ENCODE data around the gene BLCAP.
"Not testable (repeated sequence)": the region's sequence is repeated elsewhere in the genome, so short reads cannot be mapped to it uniquely, and the experiment has no call there.

BLCAP gene

GRCh38 chr20:37515876-37516275 is 11.8 kb downstream of the BLCAP start:
- no peak for DNase-seq (ENCODE audit: low read depth)

DNA sequence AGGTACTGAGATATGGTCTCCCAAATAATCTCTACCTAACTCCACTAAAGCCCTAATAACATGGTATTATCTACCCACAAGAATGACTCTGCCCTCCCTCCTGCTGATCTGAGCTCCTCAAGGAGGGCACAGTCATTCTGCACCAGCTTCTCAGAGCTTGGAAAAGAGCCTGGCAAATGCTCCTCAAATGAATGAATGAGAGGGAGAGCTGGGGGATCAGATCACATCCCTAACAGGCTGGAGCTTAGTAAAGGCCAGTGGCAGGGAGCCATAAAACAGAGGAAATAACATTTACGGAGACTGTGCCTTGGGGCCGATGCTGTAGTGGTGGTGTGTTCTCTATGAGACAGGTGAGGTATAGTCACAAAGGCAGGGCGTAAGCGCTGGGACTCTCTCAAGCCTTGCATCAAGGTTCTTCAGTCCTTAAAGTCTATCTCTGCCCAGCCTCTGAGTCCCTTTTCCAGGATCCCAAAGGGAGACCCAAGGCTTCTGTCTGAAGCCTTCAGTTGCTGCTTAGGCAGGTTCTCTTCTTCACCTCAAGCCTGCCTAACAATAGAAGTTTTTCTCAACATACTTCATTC is 13.8 kb downstream of the BLCAP start:
- no peak for DNase-seq (ENCODE audit: low read depth)

DNA sequence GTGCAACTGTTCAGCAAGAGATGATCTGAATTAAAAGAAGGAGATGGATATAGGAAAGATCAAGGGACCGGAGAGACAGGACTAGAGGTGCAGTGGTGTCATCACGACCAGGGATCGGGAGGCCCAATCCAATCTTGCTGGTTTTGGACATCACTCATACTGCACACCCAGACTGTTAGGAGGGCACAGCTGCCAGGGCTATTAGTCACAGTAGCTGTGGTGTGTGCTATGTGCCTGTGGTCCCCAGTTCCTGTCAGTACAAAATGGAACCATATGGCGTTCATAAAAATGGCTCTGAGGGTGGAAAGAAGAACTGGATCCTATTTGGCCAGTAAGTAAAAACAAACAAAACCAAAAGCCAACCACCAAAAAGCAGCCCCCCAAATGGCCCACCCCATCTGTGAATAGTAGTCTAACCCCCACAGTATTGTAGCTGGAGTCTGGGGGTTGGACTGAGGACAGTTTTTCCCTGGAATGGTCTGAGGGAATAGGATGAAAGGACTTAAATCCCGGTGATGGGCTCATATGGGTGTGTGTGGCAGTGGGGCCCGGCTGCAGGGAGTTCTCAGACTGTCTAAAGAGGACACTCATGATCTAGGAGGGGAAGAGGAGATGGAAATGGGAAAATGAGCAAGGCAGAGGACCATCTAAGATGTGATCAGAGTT is 15.9 kb downstream of the BLCAP start:
- DNase-seq (ENCODE audit: low read depth) = no peak

- no peak for DNase-seq (ENCODE audit: low read depth)
Measured at GRCh38 chr20:37510226-37510625, 17.4 kb downstream of the BLCAP start.

DNA sequence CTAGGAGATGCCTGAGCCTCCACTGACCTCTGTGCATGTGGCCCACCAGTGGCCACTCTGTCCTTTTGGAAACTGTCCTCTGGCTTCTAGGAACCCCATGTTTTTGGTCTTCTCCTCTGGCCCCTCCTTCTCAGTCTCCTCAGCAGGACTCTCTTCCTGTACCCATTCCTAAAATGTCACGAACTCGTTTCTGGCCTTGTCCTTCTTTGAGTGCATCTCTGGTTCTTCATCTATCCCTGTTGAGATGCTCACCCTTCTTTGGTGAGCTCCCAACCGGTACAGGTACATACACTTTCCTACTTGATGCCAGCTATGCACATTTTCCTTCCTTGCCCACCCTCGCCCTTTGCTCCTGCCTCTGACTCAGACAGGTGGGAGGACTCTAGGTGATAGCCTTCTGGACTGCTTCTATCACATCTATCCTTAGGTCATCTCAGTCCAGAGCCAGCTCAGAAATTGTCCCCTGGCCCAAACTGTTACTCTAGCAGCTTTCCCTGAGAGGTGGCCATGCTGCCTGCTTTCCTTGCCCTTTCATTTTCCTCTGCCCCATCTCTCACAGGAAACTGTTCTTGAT is 21.4 kb downstream of the BLCAP start:
- DNase-seq (ENCODE audit: low read depth) = no peak

- no peak for DNase-seq (ENCODE audit: low read depth)
Measured at GRCh38 chr20:37505263-37506151, 22.2 kb downstream of the BLCAP start.

DNA sequence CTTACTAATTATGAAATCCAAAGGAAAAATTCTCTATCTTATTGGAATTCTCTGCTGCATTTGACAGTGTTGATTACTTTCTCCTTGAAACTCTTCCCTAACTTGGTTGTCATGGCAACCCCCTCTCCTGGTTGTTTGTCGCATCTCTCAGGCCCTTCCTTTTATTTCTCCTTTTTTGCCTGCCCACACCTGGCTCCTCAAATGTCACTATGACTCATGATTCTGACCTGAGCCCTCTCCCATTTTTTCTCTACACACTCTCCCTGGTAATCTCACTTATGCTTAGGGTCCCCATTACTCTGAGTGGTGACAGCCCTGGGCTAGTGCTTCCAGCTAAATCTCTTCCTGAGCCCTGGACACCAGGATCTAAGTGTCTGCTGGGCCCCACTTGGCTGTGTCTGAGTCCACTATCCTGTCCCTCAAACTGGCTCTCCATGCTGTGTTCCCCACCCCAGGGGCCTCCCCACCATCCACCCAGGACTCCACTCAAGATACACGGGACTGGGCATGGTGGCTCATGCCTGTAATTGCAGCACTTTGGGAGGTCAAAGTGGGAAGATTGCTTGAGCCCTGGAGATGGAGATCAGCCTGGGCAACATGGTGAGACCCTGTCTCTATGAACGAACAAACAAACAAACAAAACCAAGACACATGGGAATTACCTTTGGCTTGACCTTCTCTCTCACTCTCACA is 23.1 kb downstream of the BLCAP start:
- no peak for DNase-seq (ENCODE audit: low read depth)

DNA sequence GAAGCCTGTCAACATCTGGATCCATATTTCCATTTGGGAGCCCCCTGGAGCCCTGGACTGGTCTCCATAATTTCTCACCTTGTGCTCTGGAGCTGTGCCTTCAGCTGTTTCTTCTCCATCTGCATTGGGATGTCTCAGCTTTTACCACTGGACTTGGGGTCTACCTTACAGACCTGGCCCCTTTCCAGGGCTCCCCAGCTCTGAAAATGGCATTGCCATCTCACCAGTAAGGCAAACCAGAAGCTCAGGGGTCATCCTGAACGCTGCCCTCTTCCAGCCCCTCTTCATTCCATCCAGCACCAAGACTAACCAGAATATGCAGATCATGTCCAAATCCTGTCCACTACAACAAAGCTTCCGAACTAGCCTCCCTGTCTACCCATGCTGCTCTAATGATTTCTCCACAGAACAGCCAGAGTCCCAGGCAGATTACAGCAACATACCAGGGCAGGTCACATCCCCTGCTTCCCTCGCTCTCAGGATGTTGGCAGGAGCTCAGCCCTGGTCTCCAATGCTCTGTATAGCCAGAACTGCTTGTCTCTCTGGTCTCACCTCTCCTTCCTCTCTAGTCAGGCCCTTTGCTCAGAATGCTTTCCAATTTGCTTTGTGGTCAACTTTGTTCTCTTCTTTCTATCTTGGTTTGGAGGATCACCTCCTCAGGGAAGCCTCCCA is 24.3 kb downstream of the BLCAP start:
- DNase-seq (ENCODE audit: low read depth) = no peak

DNA sequence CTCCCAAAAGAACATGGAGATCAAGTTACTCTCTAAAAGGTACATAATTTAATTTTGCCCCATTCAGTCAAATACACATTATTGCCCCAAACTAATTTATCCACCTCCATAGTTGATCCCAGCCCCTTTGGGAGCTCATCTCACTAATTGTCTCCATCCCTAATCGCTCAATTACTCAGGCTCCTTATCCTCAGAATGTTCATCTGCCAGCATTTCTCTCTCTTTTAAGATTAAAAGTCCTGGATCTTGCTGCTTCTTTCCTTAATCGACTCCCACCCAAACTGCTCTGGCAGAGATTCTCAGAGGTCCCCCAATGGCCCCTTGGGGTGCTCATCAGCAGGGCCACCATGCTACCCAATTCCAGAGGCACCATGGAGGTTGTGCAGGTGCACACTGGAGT is 25.0 kb downstream of the BLCAP start:
- DNase-seq (ENCODE audit: low read depth) = no peak

GRCh38 chr20:37501940-37502339 is 25.7 kb downstream of the BLCAP start:
- no peak for DNase-seq (ENCODE audit: low read depth)

DNA sequence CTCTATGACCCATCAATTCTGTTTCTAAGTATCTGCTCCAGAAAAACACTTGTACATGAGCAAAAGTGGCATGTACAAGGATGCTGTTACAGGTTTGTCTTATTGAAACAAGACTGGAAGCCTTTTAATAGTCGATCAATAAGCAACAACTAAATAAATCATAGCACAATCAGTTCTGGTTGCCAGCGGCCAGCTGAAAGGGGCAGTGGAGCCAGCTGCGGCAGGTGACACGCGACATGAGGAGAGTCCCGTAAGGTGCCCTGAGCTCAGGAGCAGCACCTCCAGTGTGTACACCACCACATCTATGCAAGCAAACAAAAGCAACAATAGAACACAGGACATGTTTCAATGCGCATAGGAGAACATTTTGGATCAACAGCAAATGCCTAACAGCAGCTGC is 27.4 kb downstream of the BLCAP start:
- no peak for DNase-seq (ENCODE audit: low read depth)

DNA sequence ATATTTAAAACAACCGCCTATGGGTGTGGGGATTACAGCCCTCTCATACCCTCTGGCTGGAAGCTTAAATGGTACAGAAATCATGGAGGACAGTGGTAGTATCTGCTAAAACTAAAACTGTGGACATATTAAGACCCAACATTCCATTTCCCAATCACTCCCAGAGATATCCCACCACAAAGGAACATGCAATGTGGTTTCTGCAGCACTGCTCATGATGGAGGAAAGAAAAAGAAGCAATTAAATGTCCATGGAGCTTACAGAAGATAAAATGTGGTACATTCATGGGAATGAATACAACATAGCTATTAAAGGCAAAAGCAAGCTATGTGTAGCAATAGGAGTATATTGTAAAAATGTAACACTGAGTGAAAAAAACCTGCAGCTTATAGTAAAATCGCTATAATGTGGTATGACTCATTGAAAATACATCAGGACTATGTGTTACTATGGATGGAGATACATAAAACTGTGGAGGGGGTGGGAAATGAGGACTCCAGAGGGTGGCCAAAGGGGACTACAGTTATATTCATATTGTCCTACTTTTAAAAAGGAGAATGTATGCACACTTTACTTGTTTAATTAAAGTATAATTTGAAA is 29.5 kb downstream of the BLCAP start:
- DNase-seq (ENCODE audit: low read depth) = no peak

- DNase-seq (ENCODE audit: low read depth) = no peak
Measured at GRCh38 chr20:37494796-37495195, 32.9 kb downstream of the BLCAP start.

DNA sequence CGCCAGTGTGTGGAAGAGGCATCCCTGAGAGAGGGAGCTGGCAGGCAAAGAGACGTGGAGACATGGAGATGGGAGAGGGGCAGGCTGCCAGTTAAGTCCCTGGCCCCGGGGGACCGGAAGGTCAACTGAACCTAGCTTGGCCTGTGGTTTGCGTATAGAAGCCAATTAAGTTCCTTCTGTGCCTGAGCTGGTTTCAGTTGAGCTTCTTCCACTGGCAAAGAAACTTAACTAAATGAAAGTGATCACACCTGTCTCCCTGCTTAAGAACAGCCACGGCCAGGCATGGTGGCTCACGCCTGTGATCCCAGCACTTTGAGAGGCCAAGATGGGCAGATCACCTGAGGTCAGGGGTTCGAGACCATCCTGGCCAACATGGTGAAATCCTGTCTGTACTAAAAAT is 33.4 kb downstream of the BLCAP start:
- no peak for DNase-seq (ENCODE audit: low read depth)

DNA sequence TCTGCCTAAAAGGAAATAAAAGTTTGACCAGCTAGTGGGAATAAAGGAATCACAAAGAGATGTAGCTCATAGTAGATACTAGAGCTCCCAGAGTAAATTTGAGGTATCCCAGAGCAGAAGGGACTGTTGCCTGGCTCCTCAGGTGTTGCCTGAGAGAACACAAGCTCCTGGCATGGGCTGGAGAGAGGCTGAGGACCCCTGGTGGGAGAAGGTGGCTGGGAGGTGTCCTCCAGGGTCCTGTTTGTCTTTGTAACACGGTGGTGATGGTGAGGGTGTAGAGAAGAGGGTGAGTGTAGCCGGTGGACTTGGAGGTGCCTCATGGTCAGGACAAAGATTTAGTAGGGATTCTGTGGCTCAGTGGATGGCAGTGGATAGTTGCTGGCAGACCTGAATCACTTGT is 34.7 kb downstream of the BLCAP start:
- DNase-seq (ENCODE audit: low read depth) = no peak

GRCh38 chr20:37492096-37492625 is 35.5 kb downstream of the BLCAP start:
- DNase-seq (ENCODE audit: low read depth) = no peak

DNA sequence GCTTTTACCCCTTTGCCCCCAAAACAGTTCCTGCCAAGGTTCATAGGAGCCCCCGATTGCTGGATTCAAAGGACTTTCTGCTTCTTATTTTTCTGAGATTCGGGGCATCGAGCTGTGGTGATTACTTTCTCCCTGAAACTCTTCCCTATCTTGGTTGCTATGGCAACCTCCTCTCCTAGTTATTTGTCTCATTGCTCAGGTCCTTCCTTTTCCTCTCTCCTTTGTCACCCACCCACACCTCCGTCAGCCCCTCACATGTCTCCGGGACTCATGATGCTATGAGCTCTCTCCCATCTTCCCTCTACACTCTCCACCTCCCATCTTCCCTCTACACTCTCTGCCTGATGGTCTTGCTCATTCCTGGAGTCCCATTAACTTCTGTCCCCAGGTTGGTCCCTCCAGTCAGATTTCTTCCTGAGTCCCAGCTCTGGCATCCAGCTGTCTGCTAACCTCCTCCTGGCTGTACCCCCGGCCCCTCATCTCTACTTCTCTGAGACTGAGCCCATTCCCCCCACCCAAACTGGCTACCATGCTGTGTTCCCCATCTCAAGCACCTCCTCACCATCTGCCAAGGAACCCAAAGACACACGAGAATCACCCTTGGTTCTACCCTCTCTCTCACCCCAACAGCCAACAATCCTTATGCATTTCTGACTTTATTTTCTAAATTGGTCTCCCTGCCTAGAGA is 36.9 kb downstream of the BLCAP start:
- DNase-seq (ENCODE audit: low read depth) = no peak

DNA sequence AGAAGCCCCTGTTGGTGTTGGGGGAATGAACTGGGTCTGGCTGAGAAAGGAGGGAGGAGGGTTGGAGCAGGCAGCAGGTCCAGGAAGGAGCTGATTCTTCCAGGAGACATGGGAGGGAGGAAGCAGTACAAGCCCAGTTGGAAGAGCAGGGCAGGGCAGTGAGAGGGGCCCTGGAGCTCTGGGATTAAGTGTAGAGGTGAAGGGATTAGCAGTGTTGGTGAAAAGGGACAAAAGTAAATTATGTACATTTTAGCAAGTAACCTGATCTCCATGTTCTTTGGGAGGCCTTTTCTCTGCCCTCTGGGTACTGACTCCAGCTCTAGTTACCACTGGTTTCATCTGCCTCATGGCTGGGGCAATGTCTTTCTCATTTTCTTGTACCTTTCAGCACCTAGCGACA is 41.5 kb downstream of the BLCAP start:
- not testable (repeated sequence) for DNase-seq (ENCODE audit: low read depth)

DNA sequence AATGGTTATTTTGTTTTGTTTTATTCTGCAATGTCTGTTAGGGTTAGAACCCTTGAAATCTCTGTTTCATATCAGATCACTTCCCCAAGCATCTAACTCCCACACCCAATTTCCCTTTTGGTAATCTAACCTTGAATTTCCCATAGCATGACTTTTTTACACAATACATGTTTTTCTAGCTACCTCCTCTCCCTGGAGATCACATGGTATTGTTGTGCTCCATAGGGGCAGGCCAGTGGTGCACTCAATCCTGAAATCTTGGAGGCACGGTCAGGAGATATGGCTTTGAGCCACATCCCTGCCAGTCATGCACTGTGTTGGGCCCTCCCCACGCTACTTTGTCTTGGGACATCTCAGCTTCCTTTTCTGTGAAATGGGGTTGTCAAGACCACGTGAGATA is 43.3 kb downstream of the BLCAP start:
- no peak for DNase-seq (ENCODE audit: low read depth)

DNA sequence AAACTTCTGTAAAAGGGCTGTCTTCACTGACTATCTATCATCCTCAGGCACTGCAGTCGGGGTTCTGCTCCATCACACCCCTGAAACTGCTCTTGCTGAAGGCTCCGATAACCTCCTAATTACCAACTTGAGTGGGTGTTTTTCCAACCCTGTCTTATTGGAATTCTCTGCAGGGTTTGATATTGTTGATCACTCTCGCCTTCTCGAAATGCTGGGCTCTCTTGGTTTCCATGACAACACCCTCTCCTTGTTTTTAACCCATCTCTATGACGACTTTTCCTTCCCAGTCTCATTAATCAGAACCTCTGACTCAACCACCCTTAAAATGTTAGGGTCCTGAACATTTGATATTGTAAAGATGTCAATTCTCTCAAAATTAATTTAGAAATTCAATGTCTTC is 46.1 kb downstream of the BLCAP start:
- no peak for DNase-seq (ENCODE audit: low read depth)
